GM21367 (cell line): Measurements from ENCODE around the gene ACTN1.
"Not testable (repeated sequence)": the region's sequence is repeated elsewhere in the genome, so short reads cannot be mapped to it uniquely, and the experiment has no call there.

Source experiments
- ATAC-seq: cut with Tn5 transposase; IDR thresholded peaks from one replicate; pipeline ENCODE4 v1.9.1; 2021; ENCODE audit not compliant: unreplicated experiment

The ACTN1 gene

DNA sequence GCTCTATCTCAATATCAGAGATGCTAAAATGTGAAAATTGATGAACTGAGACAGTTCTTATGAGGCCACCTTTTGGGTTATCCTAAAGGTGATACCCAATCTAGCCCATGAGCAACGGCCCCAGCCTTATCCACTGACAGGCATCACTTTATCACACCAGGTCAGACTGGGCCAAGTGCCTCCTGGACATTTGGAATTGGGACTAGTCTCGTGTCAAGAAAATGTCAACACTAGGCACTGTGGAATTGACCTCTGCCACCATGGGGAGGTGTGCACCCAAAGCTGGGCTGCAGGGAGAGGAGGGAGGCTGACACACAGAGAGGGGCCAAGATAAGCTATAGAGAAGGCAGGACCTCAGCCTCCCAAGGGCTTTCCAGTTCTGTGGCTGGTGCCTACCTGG, 107.7 kb downstream of the ACTN1 start:
- ATAC-seq = no peak

GRCh38 chr14:68866991-68867533, 112.0 kb downstream of the ACTN1 start:
- no peak for ATAC-seq

DNA sequence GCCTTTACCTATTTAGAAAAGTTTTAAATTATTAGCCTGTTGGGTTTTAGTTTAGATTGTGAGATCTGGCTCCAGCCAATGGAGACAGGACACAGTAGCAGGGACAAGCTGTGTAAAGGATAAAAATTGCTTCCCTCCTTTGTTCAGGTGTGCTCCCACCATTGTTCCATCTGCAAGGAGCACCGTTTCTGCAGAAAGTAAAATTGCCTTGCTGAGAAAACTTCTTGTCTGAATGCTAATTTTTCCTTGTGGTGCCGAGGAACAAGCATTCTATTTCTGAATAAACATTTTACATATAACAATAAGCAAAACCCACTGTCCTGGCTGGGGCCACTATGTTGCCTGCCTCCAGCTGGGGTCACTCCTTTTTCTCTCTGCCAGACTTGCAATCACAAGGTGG, 113.6 kb downstream of the ACTN1 start:
- ATAC-seq = no peak

GRCh38 chr14:68864361-68864750, 114.7 kb downstream of the ACTN1 start:
- no peak for ATAC-seq

GRCh38 chr14:68863610-68864360, 115.3 kb downstream of the ACTN1 start:
- no peak for ATAC-seq

DNA sequence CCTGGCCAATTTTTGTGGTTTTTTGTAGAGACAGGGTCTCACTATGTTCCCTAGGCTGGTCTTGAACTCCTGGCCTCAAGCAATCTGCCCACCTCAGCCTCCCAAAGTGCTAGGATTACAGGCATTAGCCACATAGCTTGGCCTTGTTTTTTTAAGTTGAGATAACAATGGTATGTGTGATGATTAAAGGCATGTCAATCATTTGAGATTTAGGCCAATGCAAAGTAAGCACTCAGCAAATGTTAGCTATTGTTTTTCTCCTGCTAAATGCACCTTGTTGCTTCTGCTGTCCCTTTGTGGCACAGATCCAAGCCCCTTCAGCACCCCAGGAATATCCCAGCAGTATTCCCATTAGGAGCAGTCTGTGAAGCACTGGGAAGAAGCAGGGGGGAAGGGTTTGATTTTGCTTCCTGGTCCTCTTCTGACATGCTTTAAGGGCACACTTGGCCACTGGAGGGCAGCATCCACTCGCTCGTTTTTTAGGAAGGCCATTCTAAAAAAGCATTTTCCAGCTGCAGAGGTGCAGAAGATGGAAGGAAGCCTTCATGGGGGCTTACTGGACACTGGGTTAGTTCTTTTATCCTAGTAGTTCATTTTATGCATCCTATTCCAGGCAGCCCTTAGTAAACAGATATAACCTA, 116.0 kb downstream of the ACTN1 start:
- ATAC-seq = no peak

GRCh38 chr14:68860771-68861170, 118.3 kb downstream of the ACTN1 start:
- ATAC-seq = no peak

DNA sequence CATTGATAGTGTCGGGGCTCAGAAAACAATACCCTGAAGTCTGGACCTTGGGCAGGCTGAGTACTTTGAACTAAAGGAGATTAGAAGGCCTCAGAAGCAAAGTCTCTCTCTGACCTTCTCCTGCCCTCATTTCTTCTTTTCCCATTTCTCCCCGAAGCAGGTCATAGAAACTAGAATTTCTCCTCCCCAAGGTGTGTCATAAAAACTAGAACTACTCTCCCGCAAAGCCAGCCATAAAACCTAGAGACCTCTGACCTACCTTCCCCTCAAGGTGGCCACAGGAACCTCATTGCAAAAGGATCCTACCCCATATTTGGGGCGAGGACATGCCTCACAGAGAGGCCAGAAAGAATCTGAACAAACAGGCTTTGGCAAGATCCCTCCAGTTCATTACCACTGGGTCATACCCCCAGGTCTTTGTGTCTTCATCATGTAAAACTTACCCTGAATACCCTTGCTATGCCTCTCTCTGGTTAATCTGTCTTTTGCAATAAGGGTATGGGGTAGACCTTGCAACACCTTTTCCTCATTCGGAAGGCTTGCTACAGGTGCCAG, 121.5 kb downstream of the ACTN1 start:
- no peak for ATAC-seq

DNA sequence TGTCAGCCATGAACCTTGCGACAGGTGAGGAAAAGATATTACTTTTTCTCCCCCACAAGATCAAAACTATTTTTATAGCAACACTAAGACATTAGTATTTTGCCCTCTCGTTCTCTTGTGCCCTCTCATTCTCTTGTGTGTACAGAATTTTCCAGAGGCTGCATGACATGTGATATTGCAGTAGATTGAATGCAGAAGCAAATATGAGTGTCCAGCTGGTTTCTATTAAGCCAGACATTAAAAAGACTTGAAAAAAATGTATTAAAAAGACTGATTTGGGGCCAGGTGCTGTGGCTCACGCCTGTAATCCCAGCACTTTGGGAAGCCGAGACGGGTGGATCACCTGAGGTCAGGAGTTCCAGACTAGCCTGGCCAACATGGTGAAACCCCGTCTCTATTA, 122.5 kb downstream of the ACTN1 start:
- no peak for ATAC-seq

DNA sequence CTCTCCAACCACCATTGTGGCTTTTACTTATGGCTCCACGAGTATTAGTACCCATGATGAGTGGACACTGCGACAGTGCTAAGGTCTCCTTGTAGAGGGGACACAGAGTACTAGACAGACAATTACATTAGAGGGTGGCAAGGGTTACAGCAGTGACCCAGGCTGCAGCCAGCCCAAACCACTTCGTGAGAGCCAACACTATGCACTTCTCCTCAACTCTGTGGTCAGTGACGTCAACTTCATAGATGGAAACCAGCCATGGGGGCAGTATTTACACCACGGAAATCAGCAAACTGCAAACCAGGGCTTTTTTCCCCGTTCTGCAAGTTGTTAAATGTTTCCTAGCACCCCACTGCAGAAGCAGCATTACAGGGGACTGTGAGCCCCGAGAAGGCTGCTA, 124.7 kb downstream of the ACTN1 start:
- ATAC-seq = no peak

GRCh38 chr14:68853749-68854148, 125.4 kb downstream of the ACTN1 start:
- no peak for ATAC-seq

DNA sequence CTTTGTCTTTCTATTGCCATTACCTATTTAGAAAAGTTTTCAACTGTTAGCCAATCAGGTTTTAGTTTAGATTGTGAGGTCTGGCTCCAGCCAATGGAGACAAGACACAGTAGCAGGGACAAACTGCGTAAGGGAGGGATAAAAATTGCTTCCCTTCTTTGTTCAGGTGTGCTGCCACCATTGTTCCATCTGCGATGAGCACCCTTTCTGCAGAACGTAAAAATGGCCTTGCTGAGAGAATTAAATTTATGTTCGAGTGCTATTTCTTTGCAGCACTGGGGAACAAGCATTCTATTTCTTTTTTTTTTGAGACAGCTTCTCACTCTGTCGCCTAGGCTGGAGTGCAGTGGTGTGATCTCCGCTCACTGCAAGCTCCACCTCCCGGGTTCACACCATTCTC, 126.6 kb downstream of the ACTN1 start:
- not testable (repeated sequence) for ATAC-seq

GRCh38 chr14:68851078-68851477, 128.0 kb downstream of the ACTN1 start:
- no peak for ATAC-seq

DNA sequence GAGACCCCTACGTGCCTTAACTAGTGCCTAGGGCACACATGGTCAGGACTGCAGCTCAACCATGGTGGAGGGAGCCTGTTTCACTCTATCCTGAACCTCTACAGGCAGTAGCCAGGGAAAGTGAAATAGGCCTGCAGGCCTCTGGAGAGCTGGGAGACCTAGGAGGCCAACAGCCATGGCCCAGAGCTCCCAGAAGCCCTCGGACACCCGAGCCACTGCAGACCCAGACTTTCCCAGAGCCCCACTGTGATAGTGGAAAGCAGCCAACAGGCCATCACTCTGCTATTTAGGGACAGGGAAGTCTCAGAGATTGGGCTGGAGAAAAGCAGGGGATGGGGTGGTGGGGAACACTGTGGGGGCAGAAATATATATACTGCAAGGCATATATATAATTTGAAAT, 129.7 kb downstream of the ACTN1 start:
- ATAC-seq = no peak

DNA sequence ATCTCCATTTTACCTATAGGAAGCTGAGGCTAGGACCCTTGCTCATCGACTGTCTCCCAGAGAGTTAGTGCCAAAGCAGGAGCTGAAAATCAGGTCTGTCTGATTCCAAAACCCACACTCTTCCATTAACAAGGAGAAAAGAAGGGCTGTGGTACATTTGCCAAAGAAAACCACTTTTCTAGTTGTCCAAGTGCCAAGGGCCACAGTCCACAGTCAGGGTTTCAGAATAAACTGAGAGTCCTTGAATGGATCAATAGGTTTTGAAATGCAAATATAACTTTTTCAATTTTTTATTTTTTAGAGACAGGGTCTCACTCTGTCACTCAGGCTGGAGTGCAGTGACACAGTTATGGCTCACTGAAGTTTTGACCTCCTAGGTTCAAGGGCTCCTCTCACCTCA, 130.8 kb downstream of the ACTN1 start:
- ATAC-seq = no peak

DNA sequence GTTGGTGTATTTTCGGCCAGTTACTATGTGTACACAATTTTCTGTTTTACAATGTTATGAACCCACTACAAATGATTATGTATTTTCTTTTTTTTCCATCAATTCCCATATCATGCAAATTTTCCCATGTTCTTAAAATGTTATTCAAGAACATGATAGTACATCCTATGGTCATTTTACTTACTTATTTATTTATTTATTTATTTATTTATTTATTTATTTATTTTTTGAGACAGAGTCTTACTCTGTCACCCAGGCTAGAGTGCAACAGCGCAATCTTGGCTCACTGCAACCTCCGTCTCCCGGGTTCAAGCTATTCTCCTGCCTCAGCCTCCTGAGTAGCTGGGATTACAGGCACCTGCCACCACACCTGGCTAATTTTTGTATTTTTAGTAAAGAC, 131.5 kb downstream of the ACTN1 start:
- not testable (repeated sequence) for ATAC-seq

DNA sequence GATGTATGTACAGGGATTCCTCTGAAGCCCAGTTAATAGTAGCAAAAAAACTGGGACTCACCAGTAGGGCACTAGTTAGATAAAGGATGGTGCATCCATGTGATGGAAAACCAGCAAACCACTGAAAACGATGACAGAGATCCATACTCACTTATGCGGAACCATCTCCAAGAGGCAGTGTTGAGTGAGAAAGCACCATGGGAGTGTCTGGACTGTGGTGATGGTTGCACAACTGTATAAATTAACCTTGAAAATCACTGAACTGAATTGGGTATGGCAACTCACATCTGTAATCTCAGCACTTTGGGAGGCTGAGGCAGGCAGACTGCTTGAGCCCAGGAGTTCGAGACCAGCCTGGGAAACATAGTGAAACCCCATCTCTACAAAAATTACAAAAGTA, 132.6 kb downstream of the ACTN1 start:
- ATAC-seq = no peak

DNA sequence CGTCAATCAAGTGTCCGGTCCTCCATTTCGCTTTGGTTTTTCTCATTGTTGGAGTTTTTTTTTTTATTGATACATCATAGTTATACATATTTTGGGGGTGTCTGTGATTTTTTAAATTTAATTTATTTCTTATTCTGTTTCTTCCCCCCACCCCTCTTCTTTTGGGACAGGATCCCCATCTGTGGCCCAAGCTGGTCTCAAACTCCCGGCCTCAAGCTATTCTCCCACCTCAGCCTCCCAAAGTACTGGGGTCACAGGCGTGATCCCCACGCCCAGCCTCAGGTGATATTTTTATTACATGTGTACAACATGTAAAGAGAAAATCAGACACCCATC, 134.9 kb downstream of the ACTN1 start:
- no peak for ATAC-seq

GRCh38 chr14:68843471-68844209, 135.5 kb downstream of the ACTN1 start:
- no peak for ATAC-seq

- ATAC-seq = no peak
Observed at GRCh38 chr14:68842298-68842697, 136.8 kb downstream of the ACTN1 start.

- no peak for ATAC-seq
Observed at GRCh38 chr14:68841016-68841809, 137.9 kb downstream of the ACTN1 start.
